ENCODE measurements around the gene ZNF563. TPM values are rescaled to one million over a fixed set of nuclear protein-coding genes. Genes with fewer than 3 reads are reported as not detected.

ZNF563 gene
- total and polyA plus RNA-seq, 2 donors from 2014 or later, result 4.6 to 6.8 TPM

GRCh38 chr19:12270854-12271253 is 62.6 kb downstream of the ZNF563 start:
- DNase-seq (no peak), FAIRE-seq (no peak)
- H3K4me1 ChIP-seq (ENCODE audit: control insufficient read depth in 2 of 3, insufficient read depth in 2 of 3, low read depth in 1 of 3, low read length in 3 of 3), result no peaks in the 10 kb centered on the region
- H3K9ac ChIP-seq (ENCODE audit: low read length in 3 of 3), result no peak overlapping the region
- no peaks in the 10 kb centered on the region for H3K27me3 ChIP-seq (ENCODE audit: control insufficient read depth, insufficient read depth, low read length)
- peaks cover 23 to 52% (median 24%) of the 10 kb centered on the region in 3 donors for H3K9me3 ChIP-seq (ENCODE audit: control insufficient read depth in 2 of 3, insufficient read depth in 1 of 3, low read length in 3 of 3)
- TF ChIP-seq, protein P1, sequence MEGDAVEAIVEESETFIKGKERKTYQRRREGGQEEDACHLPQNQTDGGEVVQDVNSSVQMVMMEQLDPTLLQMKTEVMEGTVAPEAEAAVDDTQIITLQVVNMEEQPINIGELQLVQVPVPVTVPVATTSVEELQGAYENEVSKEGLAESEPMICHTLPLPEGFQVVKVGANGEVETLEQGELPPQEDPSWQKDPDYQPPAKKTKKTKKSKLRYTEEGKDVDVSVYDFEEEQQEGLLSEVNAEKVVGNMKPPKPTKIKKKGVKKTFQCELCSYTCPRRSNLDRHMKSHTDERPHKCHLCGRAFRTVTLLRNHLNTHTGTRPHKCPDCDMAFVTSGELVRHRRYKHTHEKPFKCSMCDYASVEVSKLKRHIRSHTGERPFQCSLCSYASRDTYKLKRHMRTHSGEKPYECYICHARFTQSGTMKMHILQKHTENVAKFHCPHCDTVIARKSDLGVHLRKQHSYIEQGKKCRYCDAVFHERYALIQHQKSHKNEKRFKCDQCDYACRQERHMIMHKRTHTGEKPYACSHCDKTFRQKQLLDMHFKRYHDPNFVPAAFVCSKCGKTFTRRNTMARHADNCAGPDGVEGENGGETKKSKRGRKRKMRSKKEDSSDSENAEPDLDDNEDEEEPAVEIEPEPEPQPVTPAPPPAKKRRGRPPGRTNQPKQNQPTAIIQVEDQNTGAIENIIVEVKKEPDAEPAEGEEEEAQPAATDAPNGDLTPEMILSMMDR (IDR thresholded peaks at IDR 0.05; ENCODE audit: borderline replicate concordance, extremely low read depth, insufficient read depth), result no peak
- intact Hi-C loops (cut with DNase I), result no loop called here
- peaks cover 27 to 47% (median 29%) of the 10 kb centered on the region in 3 donors for H3K36me3 ChIP-seq (ENCODE audit: control insufficient read depth in 2 of 3, insufficient read depth in 3 of 3, low read length in 3 of 3)
- no peak overlapping the region for H3K4me3 ChIP-seq (ENCODE audit: low read length in 3 of 3)
- H3K27ac ChIP-seq (ENCODE audit: low read depth in 2 of 2, low read length in 2 of 2), result no peak overlapping the region

Other genes with a start within 250 kb of the ZNF563 start
- gene ZNF20, start 193.3 kb downstream of the ZNF563 start, total RNA-seq, result 7.3 TPM
- gene ZNF20, start 193.3 kb downstream of the ZNF563 start, polyA plus RNA-seq (ENCODE audit: insufficient read depth, low read depth, low replicate concordance), result 3.2 TPM
- gene ZNF625, start 176.9 kb downstream of the ZNF563 start, total RNA-seq, result 11.4 TPM
- 6.1 TPM for gene ZNF625, start 176.9 kb downstream of the ZNF563 start, polyA plus RNA-seq (ENCODE audit: insufficient read depth, low read depth, low replicate concordance)
- 14.4 TPM for gene ZNF136, start 170.5 kb downstream of the ZNF563 start, total RNA-seq
- gene ZNF136, start 170.5 kb downstream of the ZNF563 start, polyA plus RNA-seq (ENCODE audit: insufficient read depth, low read depth, low replicate concordance), result 4.6 TPM
- 35.5 TPM for gene ZNF44, start 38.8 kb downstream of the ZNF563 start, total RNA-seq
- 27.1 TPM for gene ZNF44, start 38.8 kb downstream of the ZNF563 start, polyA plus RNA-seq (ENCODE audit: insufficient read depth, low read depth, low replicate concordance)
- gene ZNF442, start 32.0 kb upstream of the ZNF563 start, total RNA-seq, result 9.1 TPM
- gene ZNF442, start 32.0 kb upstream of the ZNF563 start, polyA plus RNA-seq (ENCODE audit: insufficient read depth, low read depth, low replicate concordance), result 2.1 TPM
- 7.8 TPM for gene ZNF799, start 67.6 kb upstream of the ZNF563 start, total RNA-seq
- gene ZNF799, start 67.6 kb upstream of the ZNF563 start, polyA plus RNA-seq (ENCODE audit: insufficient read depth, low read depth, low replicate concordance), result 4.3 TPM
- 8.4 TPM for gene ZNF443, start 107.4 kb upstream of the ZNF563 start, total RNA-seq
- gene ZNF443, start 107.4 kb upstream of the ZNF563 start, polyA plus RNA-seq (ENCODE audit: insufficient read depth, low read depth, low replicate concordance), result 4.1 TPM
- 5.7 TPM for gene ZNF709, start 151.2 kb upstream of the ZNF563 start, total RNA-seq
- 2.2 TPM for gene ZNF709, start 151.2 kb upstream of the ZNF563 start, polyA plus RNA-seq (ENCODE audit: insufficient read depth, low read depth, low replicate concordance)
- 22.6 TPM for gene ZNF564, start 217.8 kb upstream of the ZNF563 start, total RNA-seq
- gene ZNF564, start 217.8 kb upstream of the ZNF563 start, polyA plus RNA-seq (ENCODE audit: insufficient read depth, low read depth, low replicate concordance), result 10.2 TPM